Measurements from ENCODE around the gene NT5C. TPM values are rescaled to one million over a fixed set of nuclear protein-coding genes. Genes with fewer than 3 reads are reported as not detected.
A peak's percentile ranks its signal among the peaks of the same experiment; 100 is the strongest.
"Not testable (repeated sequence)": the region's sequence is repeated elsewhere in the genome, so short reads cannot be mapped to it uniquely, and the experiment has no call there.

NT5C gene
- polyA plus RNA-seq, 6 donors from 2014 or later: 85.0 to 136 (median 111) TPM

- no peak for ATAC-seq (ENCODE audit: low read depth in 2 of 2)
- Mint-ChIP-seq H3K27ac (peak overlapping the region in 3 of 6 donors; percentile 4 to 37 (median 19)), H3K4me3 (peak overlapping the region in 1 of 8 donors; percentile 52), H3K9me3 (no peaks in the 10 kb centered on the region), H3K36me3 (peaks cover 0 to 3% of the 10 kb centered on the region in 2 donors), H3K27me3 (no peaks in the 10 kb centered on the region), H3K4me1 (peaks cover 7 to 26% (median 14%) of the 10 kb centered on the region in 3 donors)
- DNase-seq: no peak
These were observed 3.9 kb upstream of the NT5C start for GRCh38 chr17:75135452-75135851.

DNA sequence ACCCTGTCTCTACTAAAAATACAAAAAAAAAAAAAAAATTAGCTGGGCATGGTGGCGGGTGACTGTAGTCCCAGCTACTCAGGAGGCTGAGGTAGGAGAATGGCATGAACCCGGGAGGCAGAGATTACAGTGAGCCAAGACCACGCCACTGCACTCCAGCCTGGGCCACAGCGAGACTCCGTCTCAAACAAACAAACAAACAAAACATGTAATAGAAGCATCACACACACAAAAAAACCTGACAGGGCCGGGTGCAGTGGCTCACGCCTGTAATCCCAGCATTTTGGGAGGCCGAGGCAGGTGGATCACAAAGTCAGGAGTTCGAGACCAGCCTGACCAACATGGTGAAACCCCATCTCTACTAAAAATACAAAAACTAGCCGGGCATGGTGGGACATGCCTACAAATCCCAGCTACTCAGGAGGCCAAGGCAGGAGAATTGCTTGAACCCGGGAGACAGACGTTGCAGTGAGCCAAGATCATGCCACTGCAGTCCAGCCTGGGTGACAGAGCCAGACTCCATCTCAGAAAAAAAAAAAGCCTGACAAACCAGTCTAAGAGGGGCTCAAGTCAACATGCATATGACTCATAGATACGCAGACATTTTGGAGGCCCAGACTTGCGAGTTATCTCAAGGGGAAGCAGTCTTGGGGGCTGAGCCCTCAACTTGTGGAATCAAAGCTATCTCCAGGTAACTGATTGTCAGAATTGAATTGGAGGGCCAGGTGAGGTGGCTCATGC is 2.2 kb upstream of the NT5C start:
- DNase-seq; H3K9me3 Mint-ChIP-seq; H3K27me3 Mint-ChIP-seq; H3K36me3 Mint-ChIP-seq; ATAC-seq (ENCODE audit: low read depth in 2 of 2): not testable (repeated sequence)
- Mint-ChIP-seq H3K27ac (peak overlapping the region in 3 of 6 donors; percentile 18 to 88 (median 67)), H3K4me1 (peaks cover 10 to 29% (median 27%) of the 10 kb centered on the region in 3 donors), H3K4me3 (peak overlapping the region in 2 of 8 donors; percentile 32 to 80)

DNA sequence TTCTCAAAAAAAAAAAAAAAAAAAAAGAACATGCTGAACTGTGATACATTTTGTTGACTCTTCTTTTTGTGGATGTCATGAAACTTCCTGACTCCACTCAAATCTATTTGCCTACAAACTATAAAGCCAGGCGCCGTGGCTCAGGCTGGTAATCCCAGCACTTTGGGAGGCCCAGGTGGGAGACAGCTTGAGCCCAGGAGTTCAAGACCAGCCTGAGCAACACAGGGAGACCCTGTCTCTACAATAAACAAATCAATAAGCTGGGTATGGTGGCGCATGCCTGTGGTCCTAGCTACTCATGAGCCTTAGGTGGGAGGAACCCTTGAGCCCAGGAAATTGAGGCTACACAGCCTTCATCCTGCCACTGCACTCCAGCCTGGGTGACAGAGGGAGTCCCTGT is 1.5 kb upstream of the NT5C start:
- Mint-ChIP-seq H3K36me3 (peaks cover 0 to 6% of the 10 kb centered on the region in 2 donors), H3K9me3 (no peaks in the 10 kb centered on the region), H3K27ac (peak overlapping the region in 3 of 6 donors; percentile 18 to 84 (median 41)), H3K4me3 (peak overlapping the region in 4 of 8 donors; percentile 21 to 89 (median 62)), H3K4me1 (peaks cover 10 to 34% (median 31%) of the 10 kb centered on the region in 3 donors), H3K27me3 (no peaks in the 10 kb centered on the region)
- no peak for DNase-seq
- no peak for ATAC-seq (ENCODE audit: low read depth in 2 of 2)

DNA sequence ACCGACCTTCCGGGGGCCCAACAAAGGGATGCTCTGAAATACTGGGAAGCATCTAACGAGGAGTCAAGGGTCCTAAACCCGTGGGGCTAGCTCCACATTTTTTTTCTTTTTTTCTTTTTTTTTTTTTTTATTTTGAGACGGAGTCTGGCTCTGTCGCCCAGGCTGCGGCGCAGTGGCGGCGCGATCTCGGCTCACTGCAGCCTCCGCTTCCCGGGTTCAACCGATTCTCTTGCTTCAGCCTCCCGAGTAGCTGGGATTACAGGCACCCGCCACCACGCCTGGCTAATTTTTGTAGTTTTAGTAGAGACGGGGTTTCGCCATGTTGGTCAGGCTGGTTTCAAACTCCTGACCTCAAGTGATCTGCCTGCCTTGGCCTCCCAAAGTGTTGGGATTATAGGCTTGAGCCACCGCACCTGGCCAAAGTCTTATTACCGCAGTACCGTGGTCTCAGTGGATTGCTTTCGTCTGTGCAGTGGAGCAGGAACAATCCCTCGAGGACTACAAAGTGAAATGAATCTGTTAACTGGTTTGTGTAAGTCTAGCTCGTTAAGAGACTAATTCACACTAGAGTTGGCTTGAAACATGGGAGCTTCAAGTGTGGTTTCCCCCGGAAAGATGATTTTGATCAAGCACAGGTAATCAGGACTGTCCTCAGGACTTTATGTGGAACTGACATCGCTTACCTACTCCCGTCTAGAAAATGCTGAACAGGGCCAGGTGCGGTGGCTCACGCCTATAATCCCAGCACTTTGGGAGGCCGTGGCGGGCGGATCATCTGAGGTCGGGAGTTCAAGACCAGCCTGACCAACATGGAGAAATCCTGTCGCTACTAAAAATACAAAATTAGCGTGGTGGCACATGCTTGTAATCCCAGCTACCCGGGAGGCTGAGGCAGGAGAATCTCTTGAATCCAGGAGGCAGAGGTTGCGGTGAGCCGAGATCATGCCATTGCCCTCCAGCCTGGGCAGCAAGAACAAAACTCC is 767 bp upstream of the NT5C start:
- Mint-ChIP-seq H3K4me1 (peaks cover 10 to 37% (median 35%) of the 10 kb centered on the region in 3 donors), H3K27ac (peak overlapping the region; percentile 71 to 96 (median 90)), H3K4me3 (peak overlapping the region; percentile 88 to 95 (median 92))
- H3K36me3 Mint-ChIP-seq; ATAC-seq (ENCODE audit: low read depth in 2 of 2); H3K27me3 Mint-ChIP-seq; DNase-seq; H3K9me3 Mint-ChIP-seq: not testable (repeated sequence)

DNA sequence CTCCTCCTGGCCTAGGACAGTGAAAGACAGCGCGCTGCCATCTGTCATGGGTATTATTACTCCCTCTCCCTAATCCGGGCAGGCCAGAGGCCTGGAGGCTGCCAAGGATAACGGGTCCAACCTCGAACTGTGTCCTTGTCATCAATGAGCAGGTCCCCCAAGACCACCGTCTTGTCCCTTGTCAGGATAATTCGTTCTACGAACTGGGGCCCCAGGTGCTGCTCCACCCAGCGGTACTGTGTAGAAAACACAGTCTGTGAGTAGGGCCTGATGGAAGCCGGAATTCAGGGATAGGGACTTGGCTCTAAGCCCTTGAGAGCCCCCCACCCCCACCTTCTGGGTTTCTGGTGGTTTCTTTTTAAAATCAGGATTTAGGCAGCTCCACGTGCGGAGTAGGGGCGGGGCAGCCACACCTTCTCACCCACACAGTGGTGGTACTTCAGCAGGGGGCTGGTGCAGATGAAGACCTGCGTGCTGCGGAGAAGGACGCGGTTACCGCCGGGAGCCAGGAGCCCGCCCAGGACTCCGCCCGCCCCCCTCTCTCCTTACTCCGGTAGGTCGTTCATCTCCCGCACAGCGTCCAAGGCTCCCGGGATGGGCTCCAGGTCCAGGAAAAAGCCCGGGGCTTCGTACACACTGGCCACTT is 787 bp downstream of the NT5C start:
- Mint-ChIP-seq H3K27me3 (no peaks in the 10 kb centered on the region), H3K27ac (peak overlapping the region; percentile 82 to 95 (median 91)), H3K9me3 (no peaks in the 10 kb centered on the region), H3K4me1 (peaks cover 16 to 44% (median 41%) of the 10 kb centered on the region in 3 donors), H3K36me3 (peaks cover 0 to 6% of the 10 kb centered on the region in 2 donors), H3K4me3 (peak overlapping the region; percentile 91 to 96 (median 94))
- DNase-seq: peak; percentile 30
- peak; percentile 44 to 45 for ATAC-seq (ENCODE audit: low read depth in 2 of 2)

DNA sequence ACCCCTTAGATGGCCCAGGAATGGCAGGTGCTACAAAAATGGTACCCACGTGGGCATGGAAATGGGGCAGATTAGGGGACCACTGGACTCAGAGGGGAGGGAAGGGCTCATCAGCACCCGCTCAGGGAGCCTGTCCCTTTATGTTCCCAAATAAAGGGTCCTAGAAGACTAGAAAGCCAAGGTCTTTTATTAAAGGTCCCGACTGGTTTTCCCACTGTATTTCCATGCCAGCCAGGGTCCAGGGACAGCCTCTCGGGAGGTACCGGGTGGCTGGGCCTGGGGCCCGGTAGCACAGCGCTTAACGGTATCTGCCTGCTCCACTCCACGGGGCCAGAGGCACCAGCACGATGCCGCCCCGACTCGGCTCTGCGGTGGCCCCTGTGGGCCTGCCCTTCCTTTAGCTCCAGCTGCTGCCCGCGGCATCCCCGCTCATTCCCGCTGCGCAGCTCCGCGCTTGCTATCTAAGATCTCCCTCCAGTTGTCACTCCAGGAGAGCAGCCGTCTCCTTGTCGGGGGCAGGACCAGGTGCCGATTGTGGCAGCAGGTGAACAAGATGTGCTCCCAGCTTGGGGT is 1.4 kb downstream of the NT5C start:
- DNase-seq (no peak), ATAC-seq (ENCODE audit: low read depth in 2 of 2) (no peak)
- no peaks in the 10 kb centered on the region for H3K27me3 Mint-ChIP-seq
- H3K9me3 Mint-ChIP-seq: no peaks in the 10 kb centered on the region
- peak overlapping the region in 1 of 6 donors; percentile 90 for H3K27ac Mint-ChIP-seq
- peaks cover 19 to 50% (median 46%) of the 10 kb centered on the region in 3 donors for H3K4me1 Mint-ChIP-seq
- H3K4me3 Mint-ChIP-seq: peak overlapping the region; percentile 91 to 96 (median 94)
- H3K36me3 Mint-ChIP-seq: peaks cover 0 to 6% of the 10 kb centered on the region in 2 donors

- peak overlapping the region in 7 of 8 donors; percentile 49 to 95 (median 61) for H3K4me3 Mint-ChIP-seq
- peaks cover 0 to 6% of the 10 kb centered on the region in 2 donors for H3K36me3 Mint-ChIP-seq
- H3K27ac Mint-ChIP-seq: peak overlapping the region in 2 of 6 donors; percentile 33 to 51
- ATAC-seq (ENCODE audit: low read depth in 2 of 2) (no peak), DNase-seq (no peak)
- no peaks in the 10 kb centered on the region for H3K27me3 Mint-ChIP-seq
- H3K9me3 Mint-ChIP-seq: no peaks in the 10 kb centered on the region
- peaks cover 25 to 56% (median 52%) of the 10 kb centered on the region in 3 donors for H3K4me1 Mint-ChIP-seq
These were observed 2.0 kb downstream of the NT5C start for GRCh38 chr17:75129576-75129975.

GRCh38 chr17:75128694-75129505 is 2.6 kb downstream of the NT5C start:
- H3K36me3 Mint-ChIP-seq: peaks cover 0 to 6% of the 10 kb centered on the region in 2 donors
- H3K27me3 Mint-ChIP-seq: no peaks in the 10 kb centered on the region
- peak overlapping the region in 6 of 8 donors; percentile 49 to 95 (median 72) for H3K4me3 Mint-ChIP-seq
- H3K27ac Mint-ChIP-seq: peak overlapping the region in 5 of 6 donors; percentile 19 to 63 (median 33)
- peaks cover 31 to 62% (median 57%) of the 10 kb centered on the region in 3 donors for H3K4me1 Mint-ChIP-seq
- no peak for DNase-seq
- no peaks in the 10 kb centered on the region for H3K9me3 Mint-ChIP-seq
- no peak for ATAC-seq (ENCODE audit: low read depth in 2 of 2)

DNA sequence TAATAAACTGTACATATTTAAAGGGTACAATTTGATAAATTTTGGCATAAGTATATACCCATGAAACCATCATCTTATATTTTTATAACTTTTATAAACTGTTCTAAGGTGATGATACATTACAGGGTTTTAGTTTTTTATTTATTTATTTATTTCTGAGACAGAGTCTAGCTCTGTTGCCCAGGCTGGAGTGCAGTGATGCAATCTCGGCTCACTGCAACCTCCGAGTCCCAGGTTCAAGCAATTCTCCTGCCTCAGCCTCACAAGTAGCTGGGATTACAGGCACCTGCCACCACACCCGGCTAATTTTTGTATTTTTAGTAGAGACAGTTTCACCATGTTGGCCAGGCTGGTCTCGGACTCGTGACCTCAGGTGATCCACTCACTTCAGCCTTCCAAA is 3.6 kb downstream of the NT5C start:
- peak overlapping the region in 1 of 6 donors; percentile 30 for H3K27ac Mint-ChIP-seq
- peak overlapping the region in 1 of 8 donors; percentile 66 for H3K4me3 Mint-ChIP-seq
- ATAC-seq (ENCODE audit: low read depth in 2 of 2): not testable (repeated sequence)

GRCh38 chr17:75126954-75127353 is 4.6 kb downstream of the NT5C start:
- peak overlapping the region in 1 of 6 donors; percentile 45 for H3K27ac Mint-ChIP-seq
- H3K4me3 Mint-ChIP-seq: peak overlapping the region in 2 of 8 donors; percentile 18 to 42
- ATAC-seq (ENCODE audit: low read depth in 2 of 2) (no peak), DNase-seq (no peak)
- no peaks in the 10 kb centered on the region for H3K9me3 Mint-ChIP-seq
- peaks cover 31 to 54% (median 52%) of the 10 kb centered on the region in 3 donors for H3K4me1 Mint-ChIP-seq
- no peaks in the 10 kb centered on the region for H3K27me3 Mint-ChIP-seq
- H3K36me3 Mint-ChIP-seq: peaks cover 0 to 6% of the 10 kb centered on the region in 2 donors

More for the DNA sequence above, 3.6 kb downstream of the NT5C start:
- not testable (repeated sequence) for H3K36me3 Mint-ChIP-seq, H3K9me3 Mint-ChIP-seq, H3K27me3 Mint-ChIP-seq, DNase-seq
- peaks cover 31 to 61% (median 60%) of the 10 kb centered on the region in 3 donors for H3K4me1 Mint-ChIP-seq

GRCh38 chr17:75125984-75126383 is 5.6 kb downstream of the NT5C start:
- ATAC-seq (ENCODE audit: low read depth in 2 of 2) (no peak), DNase-seq (no peak)
- peaks cover 31 to 56% (median 49%) of the 10 kb centered on the region in 3 donors for H3K4me1 Mint-ChIP-seq
- H3K27ac Mint-ChIP-seq: peak overlapping the region in 3 of 6 donors; percentile 28 to 65 (median 44)
- no peaks in the 10 kb centered on the region for H3K27me3 Mint-ChIP-seq
- H3K36me3 Mint-ChIP-seq: peaks cover 1 to 8% of the 10 kb centered on the region in 2 donors
- H3K4me3 Mint-ChIP-seq: peak overlapping the region in 4 of 8 donors; percentile 24 to 55 (median 34)
- H3K9me3 Mint-ChIP-seq: no peaks in the 10 kb centered on the region

DNA sequence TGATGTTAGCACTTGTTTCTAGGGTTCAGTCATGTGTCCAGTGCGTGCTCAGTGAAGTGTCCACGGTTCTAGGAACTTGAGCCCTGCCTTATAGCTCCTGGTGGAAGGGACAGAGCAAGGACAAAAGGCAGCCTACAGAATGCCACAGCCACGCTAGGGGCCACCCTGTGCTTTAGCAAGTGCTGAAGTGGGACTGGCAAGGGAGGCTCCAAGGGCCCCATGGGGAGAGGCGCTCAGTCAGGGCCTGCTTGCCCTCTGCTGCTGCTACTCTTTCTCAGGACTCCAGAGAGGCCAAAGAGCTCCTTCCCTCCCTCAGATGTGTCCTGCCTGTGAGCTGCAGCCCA is 6.8 kb downstream of the NT5C start:
- no peaks in the 10 kb centered on the region for H3K27me3 Mint-ChIP-seq
- H3K4me3 Mint-ChIP-seq: no peak overlapping the region
- H3K9me3 Mint-ChIP-seq: no peaks in the 10 kb centered on the region
- peak overlapping the region in 1 of 6 donors; percentile 36 for H3K27ac Mint-ChIP-seq
- no peak for ATAC-seq (ENCODE audit: low read depth in 2 of 2)
- peaks cover 4 to 14% of the 10 kb centered on the region in 2 donors for H3K36me3 Mint-ChIP-seq
- peaks cover 28 to 54% (median 46%) of the 10 kb centered on the region in 3 donors for H3K4me1 Mint-ChIP-seq
- no peak for DNase-seq
